AG04450 (cell line): ENCODE results near the gene ZNF608. TPM values are rescaled to one million over a fixed set of nuclear protein-coding genes. Genes with fewer than 3 reads are reported as not detected.

Experiments
- CTCF ChIA-PET: fragments of 300-600, 350-600 bp; formaldehyde crosslinking; extraction: SDS; loops from one replicate; lab custom pipeline; 2022; ENCODE audit warnings: antibody characterized with exemption, inconsistent platforms; lab: Charles Lee
- POLR2A ChIA-PET: fragments of 350-600 bp; formaldehyde crosslinking; extraction: SDS; loops from one replicate; lab custom pipeline; 2021; ENCODE audit warnings: antibody characterized with exemption, inconsistent platforms; lab: Yijun Ruan, JAX
- DNase-seq: peaks from one replicate; pipeline ENCODE4 v3.0.0-alpha.2; 2011; ENCODE audit warnings: low read depth, low spot score
- H3K27ac ChIP-seq: one replicate; pipeline ENCODE4 v1.5.1; 2012; ENCODE audit warnings: low read depth, low read length, control low read depth
- H3K27me3 ChIP-seq: one replicate; pipeline ENCODE4 v1.6.0; 2012; ENCODE audit warnings: low read length; ENCODE audit not compliant: control insufficient read depth, insufficient read depth
- H3K4me3 ChIP-seq: 2 replicates; pipeline ENCODE4 v1.5.1; 2011; ENCODE audit warnings: mild to moderate bottlenecking, low read depth, low read length, control low read depth
- H3K9me3 ChIP-seq: 2 replicates; pipeline ENCODE4 v1.5.1; 2012; ENCODE audit warnings: low read length; ENCODE audit not compliant: control insufficient read depth, insufficient read depth
- CTCF ChIP-seq: IDR thresholded peaks from 2 replicates; pipeline ENCODE4 v1.5.1; 2011; ENCODE audit warnings: low read depth, low read length, control low read depth, inconsistent platforms
- polyA minus RNA-seq: library from RNA; depleted of rRNA, polyadenylated mRNA; stranded (reverse); fragments of >200 nt; gene quantifications from 2 replicates; pipeline ENCODE4 v1.2.3, GENCODE V29; 2011; rRNA and poly(A)+ RNA removed
- polyA plus RNA-seq: library from polyadenylated mRNA; depleted of rRNA; stranded (reverse); fragments of >200 nt; gene quantifications from 2 replicates; pipeline ENCODE4 v1.2.3, GENCODE V29; 2011; rRNA removed

Gene ZNF608
- 12.1 and 13.0 TPM in 2 replicates for polyA plus RNA-seq
- polyA minus RNA-seq: 14.9 and 16.3 TPM in 2 replicates

GRCh38 chr5:124745928-124746915 is at the start of gene ZNF608:
Gene ZNF608, minus strand, starts transcription at chr5:124746639. Its CDS starts 1,650 bp downstream, at chr5:124744989.
- CTCF ChIA-PET: interaction anchor here (0.6 kb wide), 1 partner anchor 465 kb away, joined by 4 read pairs; no protein-coding TSS in a partner anchor
- Histone ChIP-seq H3K27me3 (no peaks in the 10 kb centered on the region), H3K4me3 (peak within 1 kb of the TSS; percentile 77), H3K27ac (peak within 1 kb of the TSS; percentile 88), H3K9me3 (peaks cover 3% of the 10 kb centered on the region; the same call in 1 of the 2 replicates)
- POLR2A ChIA-PET: interaction anchor here (0.7 to 3.1 kb wide), 4 partner anchors 11 to 739 kb away, joined by 3 to 16 read pairs (median 10); no protein-coding TSS in a partner anchor
- no peak for DNase-seq
- 0 out of 2 replicates have a peak, but pooled peaks have one; percentile 16 for TF ChIP-seq CTCF

GRCh38 chr5:124795829-124796228 is 49.4 kb upstream of the ZNF608 start:
- Histone ChIP-seq H3K9me3 (no peaks in the 10 kb centered on the region; the same call in 1 of the 2 replicates), H3K4me3 (no peak overlapping the region), H3K27ac (no peak overlapping the region), H3K27me3 (no peaks in the 10 kb centered on the region)
- no peak for TF ChIP-seq CTCF
- POLR2A ChIA-PET: no interaction called here
- DNase-seq: no peak
- CTCF ChIA-PET: no interaction called here

GRCh38 chr5:124790895-124791732 is 44.7 kb upstream of the ZNF608 start:
- Histone ChIP-seq H3K27ac (no peak overlapping the region), H3K9me3 (no peaks in the 10 kb centered on the region), H3K27me3 (no peaks in the 10 kb centered on the region), H3K4me3 (no peak overlapping the region)
- TF ChIP-seq CTCF: no peak
- POLR2A ChIA-PET: no interaction called here
- peak; percentile 4 for DNase-seq
- CTCF ChIA-PET: interaction anchor here (1.2 kb wide), 1 partner anchor 40 kb away, joined by 3 read pairs; no protein-coding TSS in a partner anchor

- Histone ChIP-seq H3K4me3 (no peak overlapping the region), H3K27ac (no peak overlapping the region), H3K27me3 (no peaks in the 10 kb centered on the region), H3K9me3 (no peaks in the 10 kb centered on the region)
- DNase-seq: no peak
- POLR2A ChIA-PET: no interaction called here
- CTCF ChIA-PET: interaction anchor here (1.2 kb wide), 1 partner anchor 39 kb away, joined by 3 read pairs; no protein-coding TSS in a partner anchor
- no peak for TF ChIP-seq CTCF
These were observed 44.0 kb upstream of the ZNF608 start for GRCh38 chr5:124790301-124790894.
